ENCODE results near the gene MPRIP.
"Not testable (repeated sequence)": the region's sequence is repeated elsewhere in the genome, so short reads cannot be mapped to it uniquely, and the experiment has no call there.

DNA sequence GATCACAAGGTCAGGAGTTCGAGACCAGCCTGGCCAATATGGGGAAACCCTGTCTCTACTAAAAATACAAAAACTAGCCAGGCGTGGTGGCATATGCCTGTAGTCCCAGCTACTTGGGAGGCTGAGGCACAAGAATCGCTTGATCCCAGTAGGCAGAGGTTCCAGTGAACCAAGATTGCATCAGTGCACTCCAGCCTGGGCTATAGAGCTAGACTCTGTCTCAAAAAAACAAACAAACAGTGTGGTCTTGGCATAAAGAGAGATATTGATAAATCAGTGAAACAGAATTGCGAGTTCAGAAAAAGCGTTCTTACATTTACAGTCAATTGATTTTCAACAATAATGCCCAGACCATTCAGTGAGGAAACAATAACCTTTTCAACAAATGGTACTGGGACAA is 153.2 kb downstream of the MPRIP start:
- not testable (repeated sequence) for TF ChIP-seq POLR2A (IDR thresholded peaks at IDR 0.05)
- TF ChIP-seq, protein P1, sequence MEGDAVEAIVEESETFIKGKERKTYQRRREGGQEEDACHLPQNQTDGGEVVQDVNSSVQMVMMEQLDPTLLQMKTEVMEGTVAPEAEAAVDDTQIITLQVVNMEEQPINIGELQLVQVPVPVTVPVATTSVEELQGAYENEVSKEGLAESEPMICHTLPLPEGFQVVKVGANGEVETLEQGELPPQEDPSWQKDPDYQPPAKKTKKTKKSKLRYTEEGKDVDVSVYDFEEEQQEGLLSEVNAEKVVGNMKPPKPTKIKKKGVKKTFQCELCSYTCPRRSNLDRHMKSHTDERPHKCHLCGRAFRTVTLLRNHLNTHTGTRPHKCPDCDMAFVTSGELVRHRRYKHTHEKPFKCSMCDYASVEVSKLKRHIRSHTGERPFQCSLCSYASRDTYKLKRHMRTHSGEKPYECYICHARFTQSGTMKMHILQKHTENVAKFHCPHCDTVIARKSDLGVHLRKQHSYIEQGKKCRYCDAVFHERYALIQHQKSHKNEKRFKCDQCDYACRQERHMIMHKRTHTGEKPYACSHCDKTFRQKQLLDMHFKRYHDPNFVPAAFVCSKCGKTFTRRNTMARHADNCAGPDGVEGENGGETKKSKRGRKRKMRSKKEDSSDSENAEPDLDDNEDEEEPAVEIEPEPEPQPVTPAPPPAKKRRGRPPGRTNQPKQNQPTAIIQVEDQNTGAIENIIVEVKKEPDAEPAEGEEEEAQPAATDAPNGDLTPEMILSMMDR (IDR thresholded peaks at IDR 0.05): not testable (repeated sequence)
